Astrocyte of the spinal cord (primary cell): ENCODE data around the gene USP43.

Source experiments
- DNase-seq: peaks from one replicate; pipeline ENCODE4 v3.0.0; 2011; ENCODE audit warnings: low read depth, low spot score
- H3K4me3 ChIP-seq: 2 replicates; pipeline ENCODE4 v1.5.1; 2011; ENCODE audit warnings: low read depth, mild to moderate bottlenecking, low read length, moderate library complexity
- CTCF ChIP-seq: IDR thresholded peaks from 2 replicates; pipeline ENCODE4 v1.5.1; 2012; ENCODE audit warnings: low read depth, mild to moderate bottlenecking, low read length, inconsistent platforms
- in situ Hi-C: cut with HindIII; loops from 2 replicates; pipeline ENCODE4 v1.10.0; 2017; ENCODE audit warnings: low sequenced_read_pairs

Gene USP43

GRCh38 chr17:9750524-9750923 is 105.2 kb downstream of the USP43 start:
- no peak for TF ChIP-seq CTCF
- no peak for DNase-seq
- in situ Hi-C loops, result no loop called here
- no peak overlapping the region for H3K4me3 ChIP-seq

DNA sequence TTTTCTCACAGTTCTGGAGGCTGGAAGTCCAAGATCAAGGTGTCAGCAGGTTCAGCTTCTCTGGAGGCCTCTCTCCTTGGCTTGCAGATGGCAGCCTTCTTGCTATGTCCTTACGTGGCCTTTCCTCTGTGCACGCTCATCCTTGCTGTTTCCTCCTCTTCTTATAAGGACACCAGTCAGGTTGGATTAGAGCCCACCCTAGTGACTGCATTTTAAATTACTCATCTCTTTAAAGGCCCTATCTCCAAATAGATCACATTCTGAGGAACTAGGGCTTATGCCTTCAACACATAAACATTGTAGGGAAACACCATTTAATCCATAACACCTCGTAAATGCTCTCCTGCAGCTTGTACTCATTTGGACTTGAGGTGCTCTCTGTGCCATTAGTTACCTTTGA is 109.8 kb downstream of the USP43 start:
- H3K4me3 ChIP-seq, result no peak overlapping the region
- no peak for TF ChIP-seq CTCF
- no peak for DNase-seq
- in situ Hi-C loops, result no loop called here

DNA sequence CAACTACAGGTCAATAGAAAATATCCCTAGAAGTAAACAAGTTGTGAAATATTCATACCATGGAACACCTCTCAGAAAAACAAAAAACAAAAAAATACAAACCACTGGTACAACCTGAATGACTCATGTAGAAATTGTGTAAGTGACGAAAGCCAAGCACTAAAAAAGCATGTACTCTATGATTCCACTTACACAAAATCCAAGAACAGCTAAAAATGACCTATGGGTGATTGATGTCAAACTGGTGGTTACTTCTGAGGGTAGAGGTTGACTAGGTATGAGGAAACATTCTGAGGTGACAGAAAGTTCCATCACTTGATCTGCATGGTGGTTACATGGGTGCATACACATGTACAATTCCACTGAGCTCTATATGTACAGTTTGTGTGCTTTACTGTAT is 114.9 kb downstream of the USP43 start:
- in situ Hi-C loops, result no loop called here
- DNase-seq, result no peak

GRCh38 chr17:9763643-9764042 is 118.3 kb downstream of the USP43 start:
- in situ Hi-C loops, result no loop called here
- TF ChIP-seq CTCF, result no peak
- H3K4me3 ChIP-seq, result no peak overlapping the region

More for the DNA sequence above, 114.9 kb downstream of the USP43 start:
- no peak overlapping the region for H3K4me3 ChIP-seq
- no peak for TF ChIP-seq CTCF

DNA sequence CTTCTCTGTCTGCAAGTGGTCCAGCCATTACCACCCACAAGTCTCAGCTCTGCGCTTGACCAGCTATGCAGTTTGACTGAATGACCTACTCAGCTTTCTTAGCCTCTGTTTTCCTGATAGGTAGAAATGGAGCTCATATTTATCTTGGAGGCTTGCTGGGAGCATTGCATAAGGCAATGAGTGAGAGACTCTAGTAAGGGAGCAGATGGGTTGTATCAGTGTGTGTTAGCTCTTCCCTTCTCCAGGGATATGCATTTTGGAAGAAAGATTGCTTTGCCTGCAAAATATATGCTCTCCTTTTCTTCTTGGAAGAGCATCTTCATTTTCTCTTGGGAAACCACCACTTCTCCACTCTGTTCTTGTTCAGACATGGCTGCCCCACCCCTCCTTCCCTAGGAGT is 120.0 kb downstream of the USP43 start:
- TF ChIP-seq CTCF, result no peak
- DNase-seq, result no peak
- H3K4me3 ChIP-seq, result no peak overlapping the region
- in situ Hi-C loops, result no loop called here

More at GRCh38 chr17:9763643-9764042, 118.3 kb downstream of the USP43 start:
- DNase-seq, result no peak

- TF ChIP-seq CTCF, result no peak
- no peak overlapping the region for H3K4me3 ChIP-seq
- in situ Hi-C loops, result no loop called here
These were observed 121.7 kb downstream of the USP43 start for GRCh38 chr17:9766970-9767369.

DNA sequence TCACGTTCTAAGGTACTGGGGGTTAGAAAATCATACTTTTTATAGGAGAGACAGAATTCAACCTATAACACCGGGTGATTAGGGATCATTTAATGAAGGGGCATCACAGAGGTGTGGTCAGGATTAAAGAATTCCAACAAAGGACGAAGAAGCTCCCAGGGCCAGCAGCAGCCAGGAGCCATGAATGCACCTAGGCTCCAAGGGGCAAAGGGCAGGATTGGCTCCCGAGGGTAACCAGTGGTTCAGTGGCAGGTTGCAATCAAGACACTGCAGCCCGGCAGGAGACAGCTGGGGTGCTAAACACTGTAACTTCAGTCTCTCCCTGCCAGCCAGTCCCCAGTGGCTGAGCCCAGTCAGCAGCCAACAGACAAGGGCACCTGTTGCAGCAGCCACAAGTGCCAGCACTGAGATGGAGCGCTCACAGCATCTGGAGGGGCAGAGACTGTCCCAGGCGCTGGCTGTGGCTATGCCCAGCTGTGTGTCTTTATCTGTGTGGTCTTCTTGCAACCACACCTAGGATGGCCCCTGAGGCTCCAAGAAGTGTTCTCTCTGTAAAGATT is 122.2 kb downstream of the USP43 start:
- no peak for DNase-seq
- in situ Hi-C loops, result no loop called here
- TF ChIP-seq CTCF, result no peak
- no peak overlapping the region for H3K4me3 ChIP-seq

More at GRCh38 chr17:9766970-9767369, 121.7 kb downstream of the USP43 start:
- no peak for DNase-seq
